SK-N-MC (cell line): ENCODE measurements around the gene USP16.
"Not testable (repeated sequence)": the region's sequence is repeated elsewhere in the genome, so short reads cannot be mapped to it uniquely, and the experiment has no call there.

Source experiments
- DNase-seq: peaks from one replicate; pipeline ENCODE4 v3.0.0-alpha.2; 2011; ENCODE audit warnings: low read depth, low spot score
- H3K27ac ChIP-seq: fragments of 200-600 bp; sonication (generic); 2 replicates; pipeline ENCODE4 v1.5.1; 2016; ENCODE audit warnings: mixed run types
- H3K36me3 ChIP-seq: fragments of 200-600 bp; sonication (generic); 2 replicates; pipeline ENCODE4 v1.6.1; 2017; ENCODE audit warnings: antibody characterized with exemption, low read length, mixed read lengths; ENCODE audit not compliant: insufficient read depth
- H3K4me3 ChIP-seq: fragments of 200-600 bp; sonication (generic); 2 replicates; pipeline ENCODE4 v1.5.1; 2016
- H3K9ac ChIP-seq: fragments of 200-600 bp; sonication (generic); 2 replicates; pipeline ENCODE4 v1.8.0; 2017; ENCODE audit warnings: mixed run types, mixed read lengths; ENCODE audit not compliant: insufficient read length
- H3K9me3 ChIP-seq: fragments of 200-600 bp; sonication (generic); 2 replicates; pipeline ENCODE4 v1.6.1; 2017; ENCODE audit warnings: low read depth, mild to moderate bottlenecking, antibody characterized with exemption, low read length, moderate library complexity, mixed read lengths
- EZH2 ChIP-seq: fragments of 200-600 bp; sonication (generic); IDR thresholded peaks from one replicate; pipeline ENCODE4 v1.6.1; 2017; ENCODE audit warnings: antibody characterized with exemption
- FOXP2 ChIP-seq: optimal IDR thresholded peaks from 2 replicates; pipeline ENCODE3; 2011; ENCODE audit warnings: mild to moderate bottlenecking, moderate library complexity; ENCODE audit not compliant: insufficient read depth; ENCODE audit errors: extremely low read length, control extremely low read depth
- POLR2AphosphoS5 ChIP-seq: IDR thresholded peaks from 2 replicates; pipeline ENCODE4 v1.6.1; 2012; ENCODE audit warnings: mild to moderate bottlenecking, low read depth, low read length, borderline replicate concordance

USP16 gene

DNA sequence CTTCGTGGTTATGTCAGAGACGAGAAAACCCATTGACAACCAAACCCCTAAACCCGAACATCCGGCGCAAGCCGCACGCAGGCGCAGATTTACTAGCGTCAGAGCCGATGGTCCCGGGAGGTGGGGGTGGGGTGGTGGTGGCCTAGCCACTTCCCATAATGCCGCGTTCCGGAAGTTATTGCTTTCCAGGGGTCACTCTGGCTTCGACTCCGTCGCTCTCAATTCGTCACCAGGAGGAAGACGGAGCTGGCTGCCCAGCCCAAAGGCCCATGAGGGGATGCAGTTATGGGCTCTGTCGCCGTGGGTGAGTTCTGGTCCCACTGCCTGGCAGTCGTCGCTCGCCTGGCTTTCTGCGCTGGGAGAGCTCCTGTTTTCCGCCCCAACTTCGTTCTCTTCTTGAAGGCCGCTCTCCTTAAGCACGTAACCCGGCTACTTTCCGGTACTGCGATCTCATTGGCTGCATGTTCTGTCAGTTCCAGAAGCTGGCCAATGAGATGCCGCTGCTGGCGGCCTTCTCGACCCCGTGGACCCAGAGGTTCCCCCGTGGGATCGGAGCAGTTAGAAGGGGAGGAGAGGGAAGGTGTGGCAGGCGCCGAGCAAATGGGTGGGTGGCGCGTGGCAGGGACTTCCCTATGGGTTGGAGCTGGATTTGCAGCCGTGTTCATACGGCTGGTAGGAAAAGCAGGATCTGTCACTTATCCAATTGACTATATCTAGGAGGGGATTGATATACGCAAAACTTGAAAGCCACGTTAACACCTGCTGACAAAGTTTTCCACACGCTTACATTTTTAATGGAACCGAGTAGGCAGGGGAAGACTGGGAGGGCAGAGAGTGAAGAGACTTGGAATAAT is at the start of gene USP16:
USP16 (plus strand) TSS at position 195 of the 854 bp plus-strand sequence. CDS start 3,246 bp downstream, outside the sequence.
- Histone ChIP-seq H3K36me3 (peaks cover 14% of the 10 kb centered on the region; the same call in 1 of the 2 replicates), H3K9ac (peak within 1 kb of the TSS; percentile 91), H3K4me3 (peak within 1 kb of the TSS; percentile 89), H3K9me3 (no peaks in the 10 kb centered on the region), H3K27ac (peak within 1 kb of the TSS; percentile 93)
- no peak for TF ChIP-seq FOXP2
- TF ChIP-seq POLR2AphosphoS5, result peak; percentile 76; the same call in 1 of the 2 replicates
- DNase-seq, result peak; percentile 96

DNA sequence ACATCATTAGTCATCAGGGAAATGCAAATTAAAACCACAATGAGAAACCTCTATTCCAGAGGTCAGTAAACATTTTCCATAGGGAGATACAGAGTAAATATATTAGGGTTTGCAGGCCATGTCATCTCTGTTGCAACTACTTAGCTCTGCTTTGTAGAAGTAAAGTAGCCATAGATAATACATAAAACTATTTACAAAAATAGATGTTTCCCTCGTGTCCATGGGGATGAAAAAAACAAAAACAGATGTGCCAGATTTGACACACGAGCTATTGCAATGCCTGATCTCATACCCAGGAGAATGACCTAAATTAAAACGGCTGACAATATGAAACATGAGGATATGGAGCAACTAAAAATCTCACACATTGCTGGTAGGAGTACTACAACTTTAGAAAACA is 49.1 kb upstream of the USP16 start:
- Histone ChIP-seq H3K4me3 (no peak overlapping the region), H3K9ac (no peak overlapping the region), H3K36me3 (peaks cover 54% of the 10 kb centered on the region), H3K9me3 (no peaks in the 10 kb centered on the region), H3K27ac (no peak overlapping the region)
- TF ChIP-seq POLR2AphosphoS5, result no peak
- TF ChIP-seq FOXP2, result no peak
- TF ChIP-seq EZH2, result no peak
- no peak for DNase-seq

- Histone ChIP-seq H3K9ac (no peak overlapping the region), H3K36me3 (peaks cover 60% of the 10 kb centered on the region), H3K4me3 (no peak overlapping the region), H3K27ac (no peak overlapping the region), H3K9me3 (no peaks in the 10 kb centered on the region)
- TF ChIP-seq POLR2AphosphoS5, result no peak
- no peak for TF ChIP-seq FOXP2
- TF ChIP-seq EZH2, result no peak
- DNase-seq, result no peak
These were observed 45.4 kb upstream of the USP16 start for GRCh38 chr21:28979092-28979491.

GRCh38 chr21:28982637-28983036 is 41.8 kb upstream of the USP16 start:
- Histone ChIP-seq H3K4me3 (no peak overlapping the region), H3K9ac (no peak overlapping the region), H3K36me3 (peaks cover 51% of the 10 kb centered on the region), H3K9me3 (no peaks in the 10 kb centered on the region), H3K27ac (no peak overlapping the region)
- no peak for TF ChIP-seq POLR2AphosphoS5
- DNase-seq, result no peak

GRCh38 chr21:28986677-28987076 is 37.8 kb upstream of the USP16 start:
- no peak for TF ChIP-seq EZH2
- no peak for TF ChIP-seq FOXP2
- no peak for TF ChIP-seq POLR2AphosphoS5
- H3K4me3 ChIP-seq, result no peak overlapping the region
- H3K36me3 ChIP-seq, result peaks cover 35% of the 10 kb centered on the region
- DNase-seq, result no peak
- H3K9me3 ChIP-seq, result no peaks in the 10 kb centered on the region
- H3K27ac ChIP-seq, result no peak overlapping the region
- peak overlapping the region; percentile 13 for H3K9ac ChIP-seq

DNA sequence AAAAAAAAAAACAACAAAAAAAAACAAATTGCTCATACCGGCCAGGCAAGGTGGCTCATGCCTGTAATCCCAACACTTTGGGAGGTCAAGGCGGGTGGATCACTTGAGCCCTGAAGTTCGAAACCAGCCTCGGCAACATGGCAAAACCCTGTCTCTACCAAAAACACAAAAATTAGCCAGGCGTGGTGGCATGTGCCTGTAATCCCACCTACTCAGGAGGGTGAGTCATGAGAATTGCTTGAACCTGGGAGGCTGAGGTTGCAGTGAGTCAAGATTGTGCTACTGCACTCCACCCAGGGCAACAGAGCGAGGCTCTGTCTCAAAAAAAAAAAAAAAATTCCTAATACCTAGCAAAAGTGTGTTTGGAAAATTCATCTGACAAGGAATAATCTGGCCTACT is 36.3 kb upstream of the USP16 start:
- not testable (repeated sequence) for H3K27ac ChIP-seq, DNase-seq, H3K9ac ChIP-seq, H3K4me3 ChIP-seq, H3K9me3 ChIP-seq
- H3K36me3 ChIP-seq, result peaks cover 21% of the 10 kb centered on the region

DNA sequence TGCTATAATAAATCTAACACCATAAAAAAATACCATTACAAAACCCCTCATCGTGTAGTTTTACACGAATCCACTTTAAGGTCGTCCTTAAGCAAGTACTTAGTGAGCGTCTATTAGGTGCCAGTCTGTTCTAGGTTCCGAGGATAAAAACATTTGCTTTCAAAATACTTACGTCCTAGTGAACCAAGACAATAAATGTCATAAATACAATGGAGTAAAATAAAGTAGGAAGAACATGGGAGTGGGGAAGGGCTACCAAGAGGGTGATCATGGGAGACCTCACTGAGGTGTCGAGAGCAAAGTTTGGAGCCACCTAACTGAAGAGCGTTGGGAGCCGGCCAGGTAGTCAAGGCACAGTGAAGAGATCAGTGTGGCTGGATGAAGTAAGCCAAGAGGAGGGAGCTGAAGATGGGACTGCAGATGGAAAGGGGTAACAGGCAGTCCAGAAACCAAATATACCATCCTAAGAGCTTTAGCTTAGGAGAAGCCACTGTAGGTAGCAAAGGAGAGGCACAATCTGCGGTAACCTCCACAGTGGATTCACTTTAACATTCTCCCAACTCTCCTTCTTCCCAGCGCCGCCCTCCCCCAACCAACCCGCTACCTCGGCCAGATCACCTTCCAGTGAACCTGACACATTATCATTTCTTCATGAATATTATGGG is 32.5 kb upstream of the USP16 start:
- Histone ChIP-seq H3K4me3 (peak overlapping the region; percentile 84), H3K36me3 (no peaks in the 10 kb centered on the region), H3K9ac (peak overlapping the region; percentile 87), H3K9me3 (no peaks in the 10 kb centered on the region), H3K27ac (no peak overlapping the region)
- no peak for TF ChIP-seq POLR2AphosphoS5
- no peak for TF ChIP-seq FOXP2
- TF ChIP-seq EZH2, result no peak
- DNase-seq, result no peak

- peak; percentile 94 for TF ChIP-seq POLR2AphosphoS5
- no peak for TF ChIP-seq EZH2
- no peak for TF ChIP-seq FOXP2
- Histone ChIP-seq H3K4me3 (peak within 1 kb of the TSS; percentile 84), H3K9me3 (no peaks in the 10 kb centered on the region), H3K27ac (peak within 1 kb of the TSS; percentile 94), H3K9ac (peak within 1 kb of the TSS; percentile 93), H3K36me3 (no peaks in the 10 kb centered on the region)
- peak; percentile 96 for DNase-seq
These were observed 31.8 kb upstream of the USP16 start, which contains the start of gene LTN1 for GRCh38 chr21:28992526-28993292. LTN1 (minus strand) TSS chr21:28992877; CDS start chr21:28992805, 72 bp downstream.
